H1 (cell line): ENCODE measurements around the gene KRT77.

Source experiments
- ATF2 ChIP-seq: IDR thresholded peaks from 2 replicates; pipeline ENCODE4 v1.6.1; 2012; ENCODE audit warnings: low read length, inconsistent platforms
- CTCF ChIP-seq, 3 experiments: IDR thresholded peaks; 1 replicate in 2 of 3; 2 replicates in 1 of 3; pipeline versions ENCODE4 v1.5.1 to v1.6.1; 2011; ENCODE audit warnings: low read length in 3 of 3, mild to moderate bottlenecking in 3 of 3, inconsistent platforms in 2 of 3, low read depth in 1 of 3, moderate library complexity in 1 of 3; ENCODE audit not compliant: insufficient read depth in 1 of 3; ENCODE audit errors: control extremely low read depth in 1 of 3
- EP300 ChIP-seq, 2 experiments: IDR thresholded peaks; 1 replicate in 1 of 2; 2 replicates in 1 of 2; pipeline ENCODE4 v1.6.1; 2011 to 2012; ENCODE audit warnings: low read depth in 2 of 2, low read length in 2 of 2, mild to moderate bottlenecking in 2 of 2, borderline replicate concordance in 1 of 2, inconsistent platforms in 1 of 2, moderate library complexity in 1 of 2
- GABPA ChIP-seq: IDR thresholded peaks from 2 replicates; pipeline ENCODE4 v1.6.1; 2011; ENCODE audit warnings: mild to moderate bottlenecking, low read length, moderate library complexity, borderline replicate concordance; ENCODE audit not compliant: insufficient read depth
- JUN ChIP-seq: IDR thresholded peaks from 2 replicates; pipeline ENCODE4 v1.6.1; 2011; ENCODE audit warnings: low read depth, mild to moderate bottlenecking, improper control_type of control experiment, low read length
- POLR2A ChIP-seq, 2 experiments: IDR thresholded peaks; 1 replicate in 1 of 2; 2 replicates in 1 of 2; pipeline ENCODE4 v1.6.1; 2011; ENCODE audit warnings: low read depth in 2 of 2, low read length in 2 of 2, mild to moderate bottlenecking in 2 of 2; ENCODE audit errors: control extremely low read depth in 1 of 2
- SIRT6 ChIP-seq: IDR thresholded peaks from one replicate; pipeline ENCODE4 v1.7.1; 2012; ENCODE audit warnings: low read length, inconsistent platforms
- SIX5 ChIP-seq: IDR thresholded peaks from 2 replicates; pipeline ENCODE4 v1.6.1; 2011; ENCODE audit warnings: mild to moderate bottlenecking, low read depth, low read length
- TAF1 ChIP-seq: IDR thresholded peaks from 2 replicates; pipeline ENCODE4 v1.6.1; 2011; ENCODE audit warnings: mild to moderate bottlenecking, low read depth, low read length
- TBP ChIP-seq: IDR thresholded peaks from 2 replicates; pipeline ENCODE4 v1.6.1; 2011; ENCODE audit warnings: low read depth, low read length, improper control_type of control experiment
- ZNF274 ChIP-seq: IDR thresholded peaks from 2 replicates; pipeline ENCODE4 v1.7.0; 2012; ENCODE audit warnings: low read length, borderline replicate concordance; ENCODE audit errors: extremely low read depth
- TF ChIP-seq, protein P1 (sequence below): IDR thresholded peaks from 2 replicates; pipeline ENCODE4 v1.6.1; 2011; ENCODE audit warnings: low read length, improper control_type of control experiment

GRCh38 chr12:52741375-52742195, 38.3 kb upstream of the KRT77 start:
- TF ChIP-seq GABPA (peak; percentile 38; the same call in 1 of the 2 replicates), TAF1 (no peak), CTCF (IDR thresholded peaks at IDR 0.05; ENCODE audit: control extremely low read depth in 1 of 3, insufficient read depth in 1 of 3, low read depth in 1 of 3, low read length in 3 of 3) (no peak), POLR2A (IDR thresholded peaks at IDR 0.05; ENCODE audit: control extremely low read depth in 1 of 2, low read depth in 2 of 2, low read length in 2 of 2) (no peak), ZNF274 (no peak), EP300 (IDR thresholded peaks at IDR 0.05; ENCODE audit: borderline replicate concordance in 1 of 2, low read depth in 2 of 2, low read length in 2 of 2) (no peak), JUN (no peak), ATF2 (no peak), SIX5 (no peak), SIRT6 (no peak), TBP (no peak)
- TF ChIP-seq, protein P1, sequence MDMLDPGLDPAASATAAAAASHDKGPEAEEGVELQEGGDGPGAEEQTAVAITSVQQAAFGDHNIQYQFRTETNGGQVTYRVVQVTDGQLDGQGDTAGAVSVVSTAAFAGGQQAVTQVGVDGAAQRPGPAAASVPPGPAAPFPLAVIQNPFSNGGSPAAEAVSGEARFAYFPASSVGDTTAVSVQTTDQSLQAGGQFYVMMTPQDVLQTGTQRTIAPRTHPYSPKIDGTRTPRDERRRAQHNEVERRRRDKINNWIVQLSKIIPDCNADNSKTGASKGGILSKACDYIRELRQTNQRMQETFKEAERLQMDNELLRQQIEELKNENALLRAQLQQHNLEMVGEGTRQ, result no peak
